Adipocyte (in vitro differentiated cells): Measurements from ENCODE around the gene SLC12A3.
"Not testable (repeated sequence)": the region's sequence is repeated elsewhere in the genome, so short reads cannot be mapped to it uniquely, and the experiment has no call there.

Experiments
- DNase-seq: peaks from one replicate; pipeline ENCODE4 v3.0.0-alpha.2; 2015; ENCODE audit warnings: low read depth
- H3K27me3 ChIP-seq: replicated peaks from 2 replicates; pipeline ENCODE4 v1.7.0; 2013; ENCODE audit warnings: mild to moderate bottlenecking, low read length, moderate library complexity; ENCODE audit not compliant: control insufficient read depth, insufficient read depth
- H3K36me3 ChIP-seq: 2 replicates; pipeline ENCODE4 v1.7.0; 2013; ENCODE audit warnings: low read length, mild to moderate bottlenecking, moderate library complexity; ENCODE audit not compliant: control insufficient read depth, insufficient read depth, severe bottlenecking
- H3K4me1 ChIP-seq: 2 replicates; pipeline ENCODE4 v1.7.0; 2013; ENCODE audit warnings: mild to moderate bottlenecking, low read length, moderate library complexity; ENCODE audit not compliant: control insufficient read depth, insufficient read depth
- H3K4me3 ChIP-seq: 2 replicates; pipeline ENCODE4 v1.7.0; 2013; ENCODE audit warnings: mild to moderate bottlenecking, low read length, moderate library complexity
- H3K9ac ChIP-seq: 2 replicates; pipeline ENCODE4 v1.7.0; 2013; ENCODE audit warnings: mild to moderate bottlenecking, low read length, moderate library complexity
- H3K9me3 ChIP-seq: 2 replicates; pipeline ENCODE4 v1.7.0; 2013; ENCODE audit warnings: mild to moderate bottlenecking, low read length, moderate library complexity; ENCODE audit not compliant: control insufficient read depth

The SLC12A3 gene

GRCh38 chr16:56860226-56861020 is 4.6 kb upstream of the SLC12A3 start:
- Histone ChIP-seq H3K36me3 (no peaks in the 10 kb centered on the region), H3K9ac (no peak overlapping the region), H3K9me3 (no peaks in the 10 kb centered on the region), H3K27me3 (peaks cover 14% of the 10 kb centered on the region), H3K4me1 (no peaks in the 10 kb centered on the region), H3K4me3 (no peak overlapping the region)
- DNase-seq, result peak; percentile 51

GRCh38 chr16:56861092-56861610 is 3.9 kb upstream of the SLC12A3 start:
- Histone ChIP-seq H3K9ac (no peak overlapping the region), H3K36me3 (no peaks in the 10 kb centered on the region), H3K9me3 (no peaks in the 10 kb centered on the region), H3K4me1 (no peaks in the 10 kb centered on the region), H3K27me3 (peaks cover 14% of the 10 kb centered on the region), H3K4me3 (no peak overlapping the region)
- peak; percentile 58 for DNase-seq

- no peak overlapping the region for H3K9ac ChIP-seq
- no peaks in the 10 kb centered on the region for H3K36me3 ChIP-seq
- H3K9me3 ChIP-seq, result no peaks in the 10 kb centered on the region
- H3K27me3 ChIP-seq, result peaks cover 14% of the 10 kb centered on the region
- H3K4me3 ChIP-seq, result no peak overlapping the region
- no peak for DNase-seq
- no peaks in the 10 kb centered on the region for H3K4me1 ChIP-seq
Observed at GRCh38 chr16:56861756-56862155, 3.3 kb upstream of the SLC12A3 start.

GRCh38 chr16:56862776-56863175 is 2.2 kb upstream of the SLC12A3 start:
- Histone ChIP-seq H3K9ac (no peak overlapping the region), H3K4me3 (no peak overlapping the region), H3K27me3 (peaks cover 14% of the 10 kb centered on the region), H3K36me3 (no peaks in the 10 kb centered on the region), H3K4me1 (no peaks in the 10 kb centered on the region), H3K9me3 (no peaks in the 10 kb centered on the region)
- DNase-seq, result no peak

- H3K4me3 ChIP-seq, result no peak overlapping the region
- H3K4me1 ChIP-seq, result no peaks in the 10 kb centered on the region
- DNase-seq, result no peak
- H3K9ac ChIP-seq, result no peak overlapping the region
- no peaks in the 10 kb centered on the region for H3K36me3 ChIP-seq
- H3K9me3 ChIP-seq, result no peaks in the 10 kb centered on the region
- peaks cover 9% of the 10 kb centered on the region for H3K27me3 ChIP-seq
Observed at GRCh38 chr16:56865394-56866062, 521 bp downstream of the SLC12A3 start.

- Histone ChIP-seq H3K9me3 (no peaks in the 10 kb centered on the region), H3K27me3 (peaks cover 6% of the 10 kb centered on the region), H3K4me3 (no peak overlapping the region), H3K4me1 (no peaks in the 10 kb centered on the region), H3K9ac (no peak overlapping the region), H3K36me3 (no peaks in the 10 kb centered on the region)
- peak; percentile 87 for DNase-seq
Observed at GRCh38 chr16:56866955-56867830, 2.2 kb downstream of the SLC12A3 start.

GRCh38 chr16:56868175-56868574 is 3.2 kb downstream of the SLC12A3 start:
- Histone ChIP-seq H3K4me1 (no peaks in the 10 kb centered on the region), H3K9me3 (no peaks in the 10 kb centered on the region), H3K4me3 (no peak overlapping the region), H3K36me3 (no peaks in the 10 kb centered on the region), H3K27me3 (no peaks in the 10 kb centered on the region), H3K9ac (no peak overlapping the region)
- DNase-seq, result no peak

- not testable (repeated sequence) for H3K36me3 ChIP-seq, H3K27me3 ChIP-seq, H3K4me3 ChIP-seq, H3K9ac ChIP-seq, H3K9me3 ChIP-seq, DNase-seq, H3K4me1 ChIP-seq
Observed at GRCh38 chr16:56868766-56869165, 3.8 kb downstream of the SLC12A3 start.

GRCh38 chr16:56869513-56870275 is 4.7 kb downstream of the SLC12A3 start:
- no peak overlapping the region for H3K9ac ChIP-seq
- no peaks in the 10 kb centered on the region for H3K4me1 ChIP-seq
- H3K36me3 ChIP-seq, result no peaks in the 10 kb centered on the region
- no peaks in the 10 kb centered on the region for H3K9me3 ChIP-seq
- H3K4me3 ChIP-seq, result no peak overlapping the region
- H3K27me3 ChIP-seq, result no peaks in the 10 kb centered on the region
- no peak for DNase-seq

GRCh38 chr16:56870276-56870888 is 5.4 kb downstream of the SLC12A3 start:
- no peak for DNase-seq
- H3K27me3 ChIP-seq, result no peaks in the 10 kb centered on the region
- H3K9me3 ChIP-seq, result no peaks in the 10 kb centered on the region
- no peaks in the 10 kb centered on the region for H3K4me1 ChIP-seq
- no peaks in the 10 kb centered on the region for H3K36me3 ChIP-seq
- H3K4me3 ChIP-seq, result no peak overlapping the region
- H3K9ac ChIP-seq, result no peak overlapping the region
